ENCODE measurements around the gene PAK6.

PAK6 gene

DNA sequence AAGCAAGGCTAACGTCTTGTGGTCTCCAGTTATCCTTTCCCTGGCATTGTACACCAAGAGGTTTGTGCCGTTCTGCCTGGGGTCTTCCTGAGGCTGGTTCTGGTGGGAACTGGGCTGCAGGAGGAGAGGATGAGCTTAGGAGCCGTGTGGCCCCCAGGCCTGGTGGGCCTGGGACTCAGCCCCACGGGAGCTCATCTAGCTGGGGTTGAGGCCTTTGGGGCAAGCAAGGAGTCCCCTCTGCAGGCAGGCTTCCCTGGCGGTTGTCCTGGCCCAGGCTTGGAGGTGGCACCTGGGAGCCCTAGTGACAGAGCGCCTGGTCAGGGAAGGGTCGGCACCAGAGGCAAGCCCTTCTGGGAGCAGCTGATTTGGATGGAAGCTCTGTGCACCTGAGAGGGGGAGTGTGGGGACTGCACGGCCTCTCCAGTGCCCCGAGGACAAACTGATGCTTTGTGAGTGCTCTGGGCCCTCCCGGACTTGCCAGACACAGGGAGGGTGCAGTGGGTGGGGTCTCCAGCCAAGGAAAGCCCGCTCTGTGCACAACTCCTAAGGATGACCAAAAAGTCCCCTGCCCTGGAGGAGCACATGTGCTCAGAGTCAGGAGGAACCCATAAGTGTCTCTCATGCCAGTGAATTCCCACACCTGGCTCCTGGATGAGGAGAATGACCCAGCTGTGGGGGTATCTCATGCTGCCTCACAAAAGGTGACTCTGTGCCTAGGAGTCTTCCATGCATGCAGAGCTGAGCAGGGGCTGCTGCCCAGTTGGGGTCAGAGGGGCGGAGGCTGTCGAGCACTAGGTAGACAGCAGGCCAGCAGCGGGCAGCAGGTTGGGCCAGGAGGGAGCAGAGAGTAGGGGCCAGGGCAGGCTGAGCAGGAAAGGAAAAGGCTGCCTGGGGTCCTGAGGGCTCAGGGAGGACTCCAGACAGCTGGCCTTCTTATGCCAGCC, 2.7 kb downstream of the PAK6 start:
- no peak for DNase-seq

- no peak for DNase-seq
Observed at GRCh38 chr15:40242213-40242599, 3.3 kb downstream of the PAK6 start.

DNA sequence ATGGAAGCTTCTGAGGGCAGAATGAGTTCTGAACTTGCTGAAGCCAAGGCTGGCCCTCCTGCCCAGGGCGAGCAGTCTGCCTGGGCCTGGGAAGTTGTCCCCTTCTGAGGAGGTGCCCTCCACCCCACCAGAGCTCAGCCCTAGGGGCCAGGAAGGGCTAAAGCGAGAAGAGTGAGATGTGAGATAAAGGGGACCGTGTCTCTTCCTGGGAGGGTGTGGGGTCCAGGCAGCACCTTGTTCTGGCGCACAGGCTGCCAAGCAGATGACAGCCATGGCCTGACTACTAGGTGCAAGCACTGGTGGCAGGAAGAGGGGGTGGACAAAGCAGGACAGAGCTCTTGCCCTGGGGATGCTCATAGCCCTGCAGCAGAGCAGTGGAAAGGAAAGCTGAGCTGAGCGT, 3.7 kb downstream of the PAK6 start:
- DNase-seq, result no peak

GRCh38 chr15:40243126-40243810, 4.4 kb downstream of the PAK6 start:
- DNase-seq, result no peak

DNA sequence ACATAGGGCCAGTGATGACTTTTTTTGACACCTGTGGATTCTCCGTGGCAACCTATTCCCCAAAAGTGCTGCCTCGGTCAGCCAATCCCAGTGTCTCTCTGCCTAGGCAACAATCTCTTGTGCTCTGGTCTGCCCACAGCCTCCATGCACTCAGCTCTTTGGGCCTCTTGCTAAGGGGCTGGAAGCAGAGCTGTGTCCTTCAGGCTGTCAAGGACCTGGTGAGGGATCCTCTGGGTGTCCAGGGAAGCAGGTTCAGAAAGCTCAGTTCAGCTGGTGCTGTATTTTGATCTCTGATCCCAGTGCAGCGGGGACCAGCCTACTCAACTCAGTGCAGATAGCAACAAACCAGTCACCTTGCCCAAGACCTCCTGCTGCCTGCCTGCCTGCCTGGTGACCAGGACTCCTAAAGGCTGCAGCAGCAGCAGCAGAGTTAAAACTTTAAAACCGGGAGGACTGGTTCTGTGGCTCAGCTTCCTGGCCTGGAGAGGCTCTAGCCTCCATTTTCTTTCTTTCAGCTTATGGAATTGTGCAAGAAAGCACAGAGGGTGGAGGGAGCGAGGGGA, 6.2 kb downstream of the PAK6 start:
- no peak for DNase-seq

GRCh38 chr15:40245666-40246450, 7.0 kb downstream of the PAK6 start:
- no peak for DNase-seq

- DNase-seq, result no peak
Observed at GRCh38 chr15:40246496-40247280, 7.8 kb downstream of the PAK6 start.

DNA sequence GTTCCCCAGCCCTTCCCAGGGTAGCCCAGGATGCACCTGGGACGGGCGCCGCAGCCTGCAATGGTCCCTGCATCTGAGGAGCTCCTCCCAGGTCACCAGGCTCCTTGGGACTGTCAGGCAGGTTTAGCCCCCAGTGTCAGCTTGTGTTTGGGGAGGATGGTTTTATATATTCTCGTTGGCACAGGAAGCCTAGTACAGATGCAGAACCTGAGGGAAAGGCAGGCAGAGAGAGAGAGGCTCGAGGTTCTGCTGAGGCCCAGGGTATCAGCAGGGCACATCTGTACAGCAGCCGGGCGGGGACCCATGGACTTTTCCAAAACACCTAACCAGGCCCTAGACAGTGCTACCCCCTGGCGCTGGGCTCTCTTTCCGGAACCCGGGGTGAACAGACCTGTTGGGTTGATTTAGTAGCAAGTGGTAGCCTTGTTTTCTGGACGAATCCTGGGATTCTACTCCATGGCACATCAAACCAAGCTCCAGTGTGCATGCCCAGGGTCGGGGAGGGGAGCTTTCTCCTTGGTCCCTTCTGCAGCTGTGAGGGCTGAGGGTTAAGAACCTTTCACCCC, 8.6 kb downstream of the PAK6 start:
- no peak for DNase-seq

GRCh38 chr15:40248006-40248783, 9.3 kb downstream of the PAK6 start:
- no peak for DNase-seq

- no peak for DNase-seq
Observed at GRCh38 chr15:40249477-40250303, 10.8 kb downstream of the PAK6 start.

- DNase-seq, result no peak
Observed at GRCh38 chr15:40250304-40250656, 11.4 kb downstream of the PAK6 start.

- no peak for DNase-seq
Observed at GRCh38 chr15:40250771-40251483, 12.1 kb downstream of the PAK6 start.

- DNase-seq, result no peak
Observed at GRCh38 chr15:40251486-40252140, 12.8 kb downstream of the PAK6 start.

DNA sequence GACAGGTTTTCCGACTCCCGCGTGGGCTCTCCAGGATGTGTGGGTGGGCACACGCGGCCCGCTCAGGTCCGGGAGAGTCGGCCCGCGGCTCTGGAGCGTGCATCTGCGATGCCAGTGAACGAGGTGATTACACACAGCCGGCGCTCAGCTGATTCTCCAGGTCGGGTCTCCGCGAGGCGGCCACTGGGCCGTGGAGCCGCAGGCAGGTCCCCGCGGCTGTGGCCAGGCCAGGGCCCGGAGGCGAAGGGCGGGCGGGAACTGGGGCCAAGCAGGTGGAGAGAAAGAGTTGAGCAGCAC, 13.2 kb downstream of the PAK6 start:
- DNase-seq, result no peak

DNA sequence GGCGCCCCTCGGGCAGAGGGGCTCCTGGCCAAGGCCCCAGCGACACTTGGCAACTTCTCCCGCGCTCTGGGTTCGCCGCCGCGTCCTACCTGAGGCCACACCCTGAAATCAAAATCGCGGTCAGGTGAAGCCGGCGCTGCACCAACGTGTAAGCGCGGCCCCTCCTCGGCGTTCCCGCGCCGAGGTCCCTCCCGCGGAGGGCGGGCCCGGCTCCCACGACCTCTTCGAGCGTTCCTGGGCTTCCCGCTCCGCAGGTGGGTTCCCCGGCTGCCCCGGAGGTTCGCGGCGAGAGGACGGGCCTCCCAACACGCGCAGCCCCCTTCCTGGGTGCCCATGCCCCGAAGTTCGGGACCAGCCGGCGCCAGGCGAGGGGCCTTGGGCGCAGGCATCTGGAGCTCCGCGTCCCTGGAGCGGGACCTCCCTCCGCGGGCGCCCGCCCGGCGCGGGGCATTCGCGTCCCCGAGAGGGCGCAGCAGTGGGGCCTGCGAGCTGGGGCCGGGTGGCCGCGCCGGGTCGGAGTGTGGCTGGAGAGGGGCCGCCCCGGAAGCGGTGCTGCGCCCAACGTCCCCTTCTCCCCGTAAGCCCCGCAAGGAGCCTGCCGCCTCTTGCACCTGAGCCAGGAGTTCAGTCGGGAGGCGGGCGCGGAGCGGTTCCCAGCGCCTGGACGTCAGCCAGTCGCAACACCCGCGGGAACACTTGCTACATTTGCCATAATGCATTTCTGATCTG, 13.7 kb downstream of the PAK6 start:
- no peak for DNase-seq

GRCh38 chr15:40253167-40253790, 14.4 kb downstream of the PAK6 start:
- no peak for DNase-seq

- no peak for DNase-seq
Observed at GRCh38 chr15:40254452-40254851, 15.6 kb downstream of the PAK6 start.

- no peak for DNase-seq
Observed at GRCh38 chr15:40255033-40255432, 16.2 kb downstream of the PAK6 start.
